HG03520 (cell line): ENCODE measurements around the gene SREBF2.

Experiments used
- ATAC-seq: cut with Tn5 transposase; IDR thresholded peaks from one replicate; pipeline ENCODE4 v1.9.1; 2021; ENCODE audit warnings: mild to moderate bottlenecking, moderate library complexity; ENCODE audit not compliant: unreplicated experiment

SREBF2 gene

GRCh38 chr22:41906822-41907221, 73.9 kb downstream of the SREBF2 start:
- ATAC-seq, result no peak

- ATAC-seq, result no peak
Measured at GRCh38 chr22:41907436-41908401, 74.8 kb downstream of the SREBF2 start.

DNA sequence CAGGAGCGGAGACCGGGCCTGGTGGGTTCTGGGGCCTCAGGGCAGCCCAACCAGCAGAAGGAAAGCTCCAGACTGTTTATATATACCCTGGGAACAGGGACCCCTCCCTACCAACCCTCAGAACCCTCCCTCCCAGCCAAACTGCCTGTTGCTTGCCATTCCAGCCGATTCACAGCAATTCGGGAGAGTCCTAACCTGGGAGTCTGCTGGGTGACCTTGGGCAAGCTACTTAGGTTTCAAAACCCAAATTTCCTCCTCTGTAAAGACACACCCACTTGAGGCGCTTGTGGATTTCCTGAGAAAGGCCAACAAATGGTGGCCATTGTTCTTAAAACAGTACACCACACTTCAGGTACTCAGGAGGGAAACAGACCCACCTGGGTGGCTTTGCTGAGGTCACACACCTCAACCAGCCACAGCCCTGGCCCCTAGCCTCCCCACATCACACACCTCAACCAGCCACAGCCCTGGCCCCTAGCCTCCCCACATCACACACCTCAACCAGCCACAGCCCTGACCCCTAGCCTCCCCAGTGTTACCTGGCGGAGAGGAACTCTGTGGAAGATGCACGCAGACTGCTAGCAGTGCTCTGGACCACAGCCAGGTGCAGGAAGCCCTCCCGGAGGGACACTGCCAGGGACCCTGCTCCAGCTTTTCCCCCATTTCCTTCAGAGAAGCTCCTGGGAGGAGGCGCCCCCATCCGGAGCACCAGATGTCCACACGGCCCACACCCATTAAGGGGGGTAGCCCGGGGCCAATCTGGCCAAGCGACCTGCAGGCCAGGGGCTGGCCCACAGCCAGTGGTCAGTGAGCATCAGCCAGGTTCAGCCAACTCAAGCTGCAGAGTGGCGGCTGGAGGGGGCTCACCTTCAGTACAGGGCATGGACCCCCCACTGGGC, 75.8 kb downstream of the SREBF2 start:
- no peak for ATAC-seq

DNA sequence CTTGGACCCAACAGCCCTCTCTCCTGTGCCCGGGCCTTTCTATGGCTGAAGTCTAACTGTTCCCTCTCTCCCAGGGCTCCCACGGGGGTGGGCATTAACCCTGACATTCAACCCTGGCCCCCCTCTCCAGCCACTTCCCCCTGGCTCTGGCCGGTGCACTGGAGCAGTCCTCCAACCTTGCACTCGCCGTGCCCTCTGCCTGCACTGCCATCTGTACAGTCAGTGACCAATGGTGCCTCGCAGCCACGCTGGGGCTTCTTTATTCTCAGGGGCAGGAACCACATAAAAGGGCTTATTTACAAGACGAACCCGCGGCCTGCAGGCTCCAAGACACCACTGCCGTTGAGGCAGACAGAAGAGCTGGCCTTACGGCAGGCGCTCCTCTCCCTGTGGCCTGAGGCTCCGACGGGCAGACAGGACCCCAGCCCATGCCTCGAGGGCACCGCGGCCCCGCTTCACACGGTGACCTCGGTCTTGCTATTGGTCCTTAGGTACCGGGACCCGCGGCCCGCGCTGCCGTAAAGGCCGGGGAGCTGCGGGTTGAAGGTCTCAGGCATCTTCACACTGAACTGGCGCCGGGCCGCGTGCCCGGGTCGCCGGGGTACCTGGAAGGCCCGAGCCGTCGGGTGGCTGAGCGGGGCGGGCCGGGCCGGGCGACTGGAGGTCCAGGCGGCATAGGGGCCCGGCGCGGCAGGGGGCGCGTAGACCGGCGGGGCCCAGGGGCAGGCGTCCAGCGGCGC, 76.6 kb downstream of the SREBF2 start:
- no peak for ATAC-seq

GRCh38 chr22:41910050-41911000, 77.4 kb downstream of the SREBF2 start:
- ATAC-seq, result no peak

DNA sequence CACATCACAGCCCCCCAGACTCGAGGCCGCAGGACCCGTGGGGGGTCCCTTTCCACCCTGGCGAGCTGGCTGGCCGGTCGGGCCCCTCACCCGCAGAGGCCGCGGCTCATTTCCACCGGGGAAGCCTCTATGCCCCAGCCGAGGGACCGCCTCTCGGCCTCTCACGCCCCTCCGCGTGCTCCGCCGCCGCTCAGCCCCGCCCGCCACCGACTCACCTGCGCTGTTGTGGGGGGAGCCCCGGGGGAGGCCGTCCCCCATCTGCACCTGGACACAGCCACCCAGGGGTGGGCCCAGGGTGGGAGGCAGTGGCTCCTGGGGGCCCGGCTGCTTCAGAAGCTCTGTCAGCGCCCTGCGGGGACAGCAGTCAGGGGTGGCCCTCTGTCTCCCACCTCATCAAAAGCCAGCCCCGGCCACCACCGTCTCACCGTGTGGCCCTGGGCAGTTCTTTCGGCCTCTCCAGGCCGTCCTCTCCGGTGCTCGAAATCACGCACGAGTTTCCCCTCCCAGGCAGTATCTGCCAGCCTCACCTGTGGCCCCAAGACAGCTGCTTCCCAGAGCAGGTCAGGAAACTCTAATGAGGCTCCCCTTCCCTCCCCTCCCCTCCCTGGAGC, 78.2 kb downstream of the SREBF2 start:
- no peak for ATAC-seq

DNA sequence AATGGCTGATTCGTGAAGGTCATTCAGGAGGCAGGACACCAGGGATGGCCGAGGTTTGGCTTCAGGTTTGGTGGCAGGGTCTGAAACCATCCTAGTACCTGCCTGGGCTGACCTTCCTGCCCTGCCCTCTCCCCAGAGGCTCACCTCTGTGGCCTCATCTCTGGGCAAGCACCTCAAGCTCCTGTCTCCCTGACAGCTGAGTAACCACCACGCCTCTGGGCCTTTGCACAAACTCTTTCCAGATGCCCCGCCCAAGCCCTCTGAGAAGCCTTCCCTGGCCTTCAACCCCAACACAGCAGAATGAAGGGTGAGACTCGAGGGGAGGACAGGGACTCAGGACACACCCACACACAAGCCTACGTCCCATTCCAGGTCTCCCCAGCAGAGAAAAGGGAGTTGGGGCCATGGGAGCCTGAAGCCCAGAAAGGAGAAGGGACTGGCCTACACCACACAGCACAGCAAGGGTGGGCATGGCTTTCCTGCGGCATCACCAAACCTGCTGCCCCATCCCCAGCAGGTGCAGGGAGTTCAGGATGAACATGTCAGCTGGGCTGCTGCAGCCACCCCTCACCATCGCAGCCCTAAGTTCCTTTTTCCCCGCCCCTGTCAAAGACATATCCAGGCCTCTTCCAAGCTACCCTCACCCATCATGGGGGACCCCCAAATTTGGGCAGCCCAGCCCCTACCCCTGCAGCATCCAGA, 79.6 kb downstream of the SREBF2 start:
- ATAC-seq, result no peak

DNA sequence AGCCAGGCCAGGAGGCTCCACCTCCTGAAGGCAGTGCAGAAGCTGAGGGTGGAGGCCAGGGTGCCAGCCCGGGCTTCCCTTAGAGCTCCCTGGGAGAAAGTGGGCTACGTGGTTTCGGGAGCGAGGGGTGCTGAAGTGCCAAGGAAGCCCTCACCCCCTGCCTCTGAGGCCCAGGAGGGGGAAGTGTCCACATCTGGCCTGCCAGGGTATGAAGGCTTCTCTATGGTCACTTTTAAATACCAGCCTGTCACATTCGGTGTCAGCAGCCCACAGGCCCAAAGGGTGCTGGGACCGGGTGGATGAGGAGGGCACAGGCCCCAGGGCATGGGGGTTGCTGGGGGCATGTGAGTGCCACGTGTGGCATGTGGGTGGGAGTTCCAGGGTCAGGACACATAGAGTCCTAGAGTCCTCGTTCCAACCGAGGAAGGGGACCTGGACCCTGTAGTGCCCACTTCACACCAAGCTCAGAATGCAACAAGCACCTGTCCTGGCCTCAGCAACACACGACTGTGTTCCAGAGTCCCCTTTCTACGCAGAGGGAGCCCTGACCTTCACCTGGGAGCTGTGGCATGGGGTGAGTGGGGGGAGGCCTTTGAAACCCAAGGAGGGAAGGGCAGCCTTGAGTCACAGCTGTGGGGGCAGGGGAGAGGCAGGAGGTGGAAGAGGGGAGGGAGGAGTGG, 80.3 kb downstream of the SREBF2 start:
- ATAC-seq, result no peak

GRCh38 chr22:41913842-41914534, 81.1 kb downstream of the SREBF2 start:
- ATAC-seq, result no peak

GRCh38 chr22:41914611-41915034, 81.7 kb downstream of the SREBF2 start:
- ATAC-seq, result no peak

GRCh38 chr22:41915035-41915785, 82.3 kb downstream of the SREBF2 start, which contains the start of gene SHISA8:
TSS of gene SHISA8 (minus strand) at chr22:41915074. CDS start at chr22:41914667, 407 bp downstream.
- no peak for ATAC-seq

GRCh38 chr22:41915786-41916493, 83.0 kb downstream of the SREBF2 start:
- no peak for ATAC-seq

DNA sequence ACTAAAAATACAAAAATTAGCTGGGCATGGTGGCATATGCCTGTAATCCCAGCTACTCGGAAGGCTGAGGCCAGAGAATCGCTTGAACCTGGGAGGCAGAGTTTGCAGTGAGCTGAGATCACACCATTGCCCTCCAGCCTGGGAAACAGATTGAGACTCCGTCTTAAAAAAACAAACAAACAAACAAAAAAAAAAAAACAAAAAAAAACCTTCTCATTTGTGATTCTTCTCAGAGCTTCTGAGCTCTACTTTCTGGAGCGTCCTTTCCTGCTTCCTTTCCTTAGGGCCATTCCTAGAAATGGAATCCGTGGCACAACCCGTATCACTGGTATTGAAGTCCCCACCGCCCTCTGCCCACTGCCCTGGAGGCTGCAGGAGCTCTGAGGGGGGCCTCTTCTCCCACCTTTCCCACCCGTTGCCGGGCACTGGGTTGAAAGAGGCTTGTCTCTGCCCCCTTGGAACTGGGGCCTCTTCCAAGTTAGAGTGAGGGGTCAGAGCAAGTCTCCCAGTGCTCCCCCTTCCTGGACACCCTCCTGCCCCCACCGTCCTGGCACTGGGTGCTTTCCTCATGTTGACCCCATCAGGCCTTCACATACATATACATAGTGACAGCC, 83.9 kb downstream of the SREBF2 start:
- ATAC-seq, result no peak

DNA sequence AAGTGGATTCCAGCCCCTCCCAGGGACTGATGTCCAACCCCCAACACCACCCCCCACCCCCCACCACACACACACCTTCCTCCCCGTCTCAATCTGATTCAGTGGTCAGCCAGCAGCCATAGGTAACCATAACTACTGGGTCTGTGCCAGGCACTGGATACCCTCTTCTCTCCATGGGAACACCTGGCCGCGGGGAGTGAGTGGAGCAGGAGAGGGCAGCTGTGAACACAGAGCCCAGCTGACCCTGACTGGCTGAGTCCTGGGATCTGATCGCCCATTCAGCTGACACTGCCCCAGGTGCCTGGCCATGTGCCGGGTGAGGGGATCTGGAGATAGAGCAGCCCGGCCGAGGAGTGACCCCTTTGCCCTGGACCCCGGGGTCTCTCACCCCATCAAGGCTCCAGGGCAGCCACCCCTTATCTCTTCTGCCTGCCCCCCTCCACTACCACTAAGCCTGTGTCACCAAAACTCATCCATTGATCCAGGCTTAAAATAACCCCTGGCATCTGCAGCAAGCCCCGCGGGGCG, 84.5 kb downstream of the SREBF2 start:
- ATAC-seq, result no peak
